Lung (tissue), 12 donors: ENCODE results near the gene MYRFL. TPM values are rescaled to one million over a fixed set of nuclear protein-coding genes. Genes with fewer than 3 reads are reported as not detected.

Experiments
- ATAC-seq: fragments of 200-7000 bp; cut with Tn5 transposase; one replicate; pipeline ENCODE4 v1.9.1; 2020; ENCODE audit warnings: moderate number of reproducible peaks; ENCODE audit not compliant: insufficient read depth, low FRiP score
- DNase-seq, 3 donors: peaks; one replicate each; pipeline ENCODE4 v3.0.0-alpha.2; 2013 to 2017
- H3K27ac ChIP-seq, 2 donors: one replicate each; pipeline ENCODE4 v1.5.1; 2013; ENCODE audit warnings: mild to moderate bottlenecking in 2 of 2, moderate library complexity in 2 of 2, control low read depth in 1 of 2, inconsistent platforms in 1 of 2, low read depth in 1 of 2, low read length in 1 of 2
- H3K27me3 ChIP-seq, 3 donors: one replicate each; pipeline ENCODE4 v1.5.1; 2013; ENCODE audit warnings: low read length in 2 of 3; ENCODE audit not compliant: control insufficient read depth in 3 of 3, insufficient read depth in 3 of 3
- H3K36me3 ChIP-seq, 4 donors: one replicate each; pipeline ENCODE4 v1.5.1; 2013; ENCODE audit warnings: low read length in 4 of 4, mild to moderate bottlenecking in 1 of 4, moderate library complexity in 1 of 4; ENCODE audit not compliant: control insufficient read depth in 4 of 4, insufficient read depth in 4 of 4
- H3K4me1 ChIP-seq, 5 donors: one replicate each; pipeline ENCODE4 v1.5.1; 2013; ENCODE audit warnings: low read length in 5 of 5, mild to moderate bottlenecking in 2 of 5, moderate library complexity in 1 of 5; ENCODE audit not compliant: control insufficient read depth in 5 of 5, insufficient read depth in 5 of 5
- H3K4me3 ChIP-seq: one replicate; pipeline ENCODE4 v1.5.1; 2013; ENCODE audit warnings: mild to moderate bottlenecking, control low read depth, moderate library complexity
- H3K9ac ChIP-seq, 2 donors: one replicate each; pipeline ENCODE4 v1.5.1; 2013; ENCODE audit warnings: low read length in 2 of 2, control low read depth in 1 of 2; ENCODE audit not compliant: insufficient read depth in 1 of 2
- H3K9me3 ChIP-seq, 4 donors: one replicate each; pipeline ENCODE4 v1.5.1; 2013; ENCODE audit warnings: low read length in 3 of 4, mild to moderate bottlenecking in 1 of 4, moderate library complexity in 1 of 4; ENCODE audit not compliant: control insufficient read depth in 4 of 4, insufficient read depth in 3 of 4
- WGBS, 2 donors: extraction: QIAGEN DNeasy Blood & Tissue Kit; methylation state at CpG; one replicate each; pipeline ENCODE4 v1.1.7; 2013; 5-methylcytosine and 5-hydroxymethylcytosine counted together
- polyA plus RNA-seq, 2 donors: library from polyadenylated mRNA; stranded (reverse); fragments of 200-250 nt; gene quantifications; one replicate each; pipeline ENCODE4 v1.2.1, GENCODE V29; 2013
- total RNA-seq, 2 donors: library from RNA; depleted of rRNA in 1 of 2; stranded (reverse); fragments of >200 nt in 1 of 2; gene quantifications; one replicate each; pipeline ENCODE4 v1.2.1, GENCODE V29; 2014 to 2021
- TF ChIP-seq, protein P1 (sequence below): IDR thresholded peaks from 2 replicates; pipeline ENCODE4 v1.5.1; 2012; ENCODE audit warnings: mild to moderate bottlenecking; ENCODE audit errors: control extremely low read depth, extremely low read depth
- donor health status: control.
- donor health status: control.
- donor health status: Bipolar disorder and iron deficiency.
- donor health status: healthy.
- donor health status: DM: yes; HTN: yes; CAD: no.

The MYRFL gene
- total and polyA plus RNA-seq, 4 donors, result 0.03 to 1.9 (median 0.15) TPM

DNA sequence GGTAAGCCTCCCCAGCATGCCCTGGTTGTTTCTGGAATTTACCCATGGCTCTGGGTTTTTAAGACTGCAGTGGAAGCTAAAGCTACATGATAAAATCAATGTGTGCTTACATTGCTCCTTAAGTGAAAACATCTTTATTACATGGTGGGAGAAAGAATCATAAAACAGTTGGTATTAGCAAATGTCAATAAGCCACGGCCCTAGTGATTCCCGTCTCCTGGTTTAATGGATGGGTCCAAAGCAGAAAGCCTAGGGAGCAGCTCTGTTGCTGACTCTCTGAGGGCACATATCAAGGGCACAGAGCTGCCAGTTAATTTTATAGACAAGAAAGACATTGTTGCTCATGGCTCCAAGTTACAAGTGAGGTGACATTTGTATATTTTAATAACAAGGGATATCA lies 127.9 kb downstream of the MYRFL start:
- no peak for DNase-seq

DNA sequence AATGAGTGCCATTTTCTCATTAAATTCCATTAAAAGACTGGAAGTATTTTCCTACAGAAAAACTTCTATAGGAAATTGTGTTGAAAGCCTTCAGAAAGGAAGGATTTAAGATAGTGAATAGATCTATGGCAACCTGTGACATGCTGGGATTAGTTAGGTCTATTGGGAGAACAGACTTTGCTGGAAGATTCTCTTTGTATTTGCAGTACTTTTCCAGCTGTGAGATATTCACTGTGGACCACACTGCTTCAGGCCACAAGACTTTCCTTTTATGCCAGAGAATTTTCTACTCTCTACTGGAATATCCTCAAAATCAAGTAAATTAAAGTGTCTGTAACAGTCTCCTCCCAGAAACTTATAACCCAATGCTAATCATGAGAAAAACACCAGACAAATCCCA lies 136.2 kb downstream of the MYRFL start:
- no peaks in the 10 kb centered on the region for H3K27me3 ChIP-seq
- no peak overlapping the region for H3K27ac ChIP-seq
- H3K36me3 ChIP-seq, result no peaks in the 10 kb centered on the region
- TF ChIP-seq, protein P1, sequence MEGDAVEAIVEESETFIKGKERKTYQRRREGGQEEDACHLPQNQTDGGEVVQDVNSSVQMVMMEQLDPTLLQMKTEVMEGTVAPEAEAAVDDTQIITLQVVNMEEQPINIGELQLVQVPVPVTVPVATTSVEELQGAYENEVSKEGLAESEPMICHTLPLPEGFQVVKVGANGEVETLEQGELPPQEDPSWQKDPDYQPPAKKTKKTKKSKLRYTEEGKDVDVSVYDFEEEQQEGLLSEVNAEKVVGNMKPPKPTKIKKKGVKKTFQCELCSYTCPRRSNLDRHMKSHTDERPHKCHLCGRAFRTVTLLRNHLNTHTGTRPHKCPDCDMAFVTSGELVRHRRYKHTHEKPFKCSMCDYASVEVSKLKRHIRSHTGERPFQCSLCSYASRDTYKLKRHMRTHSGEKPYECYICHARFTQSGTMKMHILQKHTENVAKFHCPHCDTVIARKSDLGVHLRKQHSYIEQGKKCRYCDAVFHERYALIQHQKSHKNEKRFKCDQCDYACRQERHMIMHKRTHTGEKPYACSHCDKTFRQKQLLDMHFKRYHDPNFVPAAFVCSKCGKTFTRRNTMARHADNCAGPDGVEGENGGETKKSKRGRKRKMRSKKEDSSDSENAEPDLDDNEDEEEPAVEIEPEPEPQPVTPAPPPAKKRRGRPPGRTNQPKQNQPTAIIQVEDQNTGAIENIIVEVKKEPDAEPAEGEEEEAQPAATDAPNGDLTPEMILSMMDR, result no peak
- DNase-seq (no peak), ATAC-seq (no peak)
- H3K9ac ChIP-seq, result no peak overlapping the region
- H3K4me3 ChIP-seq, result no peak overlapping the region
- peaks cover 0 to 13% (median 0%) of the 10 kb centered on the region in 5 donors for H3K4me1 ChIP-seq
- no peaks in the 10 kb centered on the region for H3K9me3 ChIP-seq

More for the DNA sequence above, 127.9 kb downstream of the MYRFL start:
- H3K4me3 ChIP-seq, result no peak overlapping the region
- no peak overlapping the region for H3K27ac ChIP-seq
- peaks cover 0 to 3% (median under 1%) of the 10 kb centered on the region in 4 donors for H3K9me3 ChIP-seq
- no peaks in the 10 kb centered on the region for H3K36me3 ChIP-seq
- no peaks in the 10 kb centered on the region for H3K27me3 ChIP-seq
- TF ChIP-seq, protein P1, result no peak
- ATAC-seq, result no peak
- peaks cover 0 to under 1% (median 0%) of the 10 kb centered on the region in 5 donors for H3K4me1 ChIP-seq
- 93 to 95% methylated on average over 2 of the region's 2 CpGs for WGBS, 2 donors
- H3K9ac ChIP-seq, result no peak overlapping the region

DNA sequence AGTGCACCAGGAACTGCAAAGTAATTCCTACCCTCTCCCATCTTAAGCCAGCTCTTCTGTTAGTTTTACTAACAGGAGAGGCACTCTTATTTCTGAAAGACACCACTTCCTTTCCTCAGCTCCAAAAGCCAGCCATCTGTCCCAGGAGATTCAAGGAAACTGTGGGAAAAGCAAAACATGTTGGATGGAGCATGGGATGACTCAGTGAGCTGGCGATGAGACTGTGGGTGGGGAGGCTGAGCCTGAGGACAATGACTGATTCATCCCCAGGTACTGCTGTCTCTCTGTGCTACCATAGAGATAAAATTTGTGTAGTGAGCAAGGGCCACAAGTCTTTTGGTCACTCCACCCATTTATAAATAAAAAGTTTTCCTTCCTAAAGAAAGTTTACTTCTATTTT lies 141.4 kb downstream of the MYRFL start:
- no peak for ATAC-seq
- WGBS, 2 donors, result 71 to 90% methylated on average over 1 of the region's 1 CpG
- no peak overlapping the region for H3K4me3 ChIP-seq
- no peak overlapping the region for H3K27ac ChIP-seq
- no peak overlapping the region for H3K9ac ChIP-seq
- no peaks in the 10 kb centered on the region for H3K27me3 ChIP-seq
- H3K36me3 ChIP-seq, result no peaks in the 10 kb centered on the region
- TF ChIP-seq, protein P1, result no peak
- no peaks in the 10 kb centered on the region for H3K9me3 ChIP-seq
- no peaks in the 10 kb centered on the region for H3K4me1 ChIP-seq
- DNase-seq, result no peak

DNA sequence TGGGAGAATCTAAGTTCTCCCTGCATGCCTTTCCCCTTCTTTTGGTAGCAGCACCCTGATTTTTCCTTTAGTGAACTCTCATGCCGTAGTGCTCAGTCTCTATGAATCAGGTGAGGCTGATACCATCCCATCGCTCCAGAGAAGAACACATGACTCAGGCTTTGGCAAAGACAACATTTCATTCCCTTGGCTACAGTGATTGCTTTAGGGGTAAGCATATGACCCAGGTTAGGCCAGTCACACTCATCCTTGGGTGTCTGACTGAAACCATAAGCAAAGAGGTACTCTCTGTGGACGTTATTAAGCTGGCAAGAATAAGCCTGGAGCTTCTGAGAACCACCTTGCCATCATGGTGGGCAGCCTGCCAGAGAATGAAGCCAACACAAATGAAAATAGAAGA lies 141.8 kb downstream of the MYRFL start:
- Histone ChIP-seq H3K4me1 (no peaks in the 10 kb centered on the region), H3K36me3 (no peaks in the 10 kb centered on the region), H3K9ac (no peak overlapping the region), H3K27me3 (no peaks in the 10 kb centered on the region), H3K4me3 (no peak overlapping the region), H3K27ac (no peak overlapping the region), H3K9me3 (no peaks in the 10 kb centered on the region)
- ATAC-seq (no peak), DNase-seq (no peak)
- 71 to 84% methylated on average over 3 of the region's 3 CpGs for WGBS, 2 donors
- TF ChIP-seq, protein P1, result no peak
